Sigmoid colon (tissue), 4 donors: Measurements from ENCODE around the gene CRADD.

Experiments
- CTCF ChIP-seq, 4 experiments: fragments of 450-650 bp in 3 of 4; fragments of 200-600 bp in 1 of 4; IDR thresholded peaks; one replicate each; pipeline ENCODE4 v1.5.1; 2016 to 2019; ENCODE audit warnings: antibody characterized with exemption in 4 of 4, mild to moderate bottlenecking in 3 of 4, moderate library complexity in 2 of 4
- EP300 ChIP-seq, 4 donors: sonication (generic); formaldehyde crosslinking; IDR thresholded peaks; one replicate each; pipeline ENCODE4 v1.6.1; 2017; ENCODE audit warnings: antibody characterized with exemption in 4 of 4
- POLR2A ChIP-seq, 2 donors: fragments of 450-650 bp; IDR thresholded peaks; one replicate each; pipeline ENCODE4 v1.6.1; 2016; ENCODE audit warnings: antibody characterized with exemption in 2 of 2, mild to moderate bottlenecking in 2 of 2, moderate library complexity in 2 of 2
- POLR2AphosphoS5 ChIP-seq, 4 donors: sonication (generic); formaldehyde crosslinking; IDR thresholded peaks; one replicate each; pipeline ENCODE4 v1.6.1; 2017; ENCODE audit warnings: antibody characterized with exemption in 4 of 4

GRCh38 chr12:93705237-93705636, 28.1 kb downstream of the CRADD start:
- TF ChIP-seq POLR2A (IDR thresholded peaks at IDR 0.05) (no peak), CTCF (IDR thresholded peaks at IDR 0.05) (no peak), POLR2AphosphoS5 (IDR thresholded peaks at IDR 0.05) (no peak), EP300 (IDR thresholded peaks at IDR 0.05) (no peak)
